ENCODE data around the gene TIPRL.
A peak's percentile ranks its signal among the peaks of the same experiment; 100 is the strongest.
"Not testable (repeated sequence)": the region's sequence is repeated elsewhere in the genome, so short reads cannot be mapped to it uniquely, and the experiment has no call there.

Gene TIPRL

DNA sequence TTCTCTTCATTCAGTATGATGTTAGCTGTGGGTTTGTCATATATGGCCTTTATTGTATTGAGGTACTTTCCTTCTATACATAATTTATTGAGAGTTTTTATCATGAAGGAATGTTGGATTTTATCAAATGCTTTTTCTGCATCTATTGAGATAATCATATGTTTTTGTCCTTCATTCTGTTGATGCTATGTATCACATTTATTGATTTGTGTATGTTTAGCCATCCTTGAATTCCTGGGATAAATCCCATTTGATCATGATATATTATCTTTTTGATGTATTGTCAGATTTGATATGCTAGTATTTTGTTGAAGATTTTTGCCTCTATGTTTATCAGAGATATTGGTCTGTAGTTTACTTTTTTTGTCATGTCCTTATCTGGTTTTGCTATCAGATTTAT is 21.1 kb upstream of the TIPRL start:
- DNase-seq (ENCODE audit: insufficient read length, low spot score) (no peak), FAIRE-seq (no peak)

DNA sequence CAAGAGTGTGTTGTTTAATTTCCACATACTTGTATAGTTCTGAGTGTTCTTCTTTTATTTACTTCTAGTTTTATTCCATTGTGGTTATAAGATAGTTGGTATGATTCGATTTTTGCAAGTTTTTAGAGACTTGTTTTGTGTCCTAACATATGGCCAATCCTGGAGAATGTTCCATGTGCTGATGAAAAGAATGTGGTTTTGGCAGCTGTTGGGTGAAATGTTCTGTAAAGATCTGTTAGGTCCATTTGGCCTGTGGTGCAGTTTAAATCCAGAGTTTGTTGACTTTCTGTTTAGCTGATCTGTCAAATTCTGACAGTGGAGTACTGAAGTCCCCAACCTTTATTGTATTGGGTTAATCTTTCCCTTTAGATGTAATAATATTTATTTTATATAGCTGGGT is 19.5 kb upstream of the TIPRL start:
- no peak for FAIRE-seq
- no peak for DNase-seq (ENCODE audit: insufficient read length, low spot score)

DNA sequence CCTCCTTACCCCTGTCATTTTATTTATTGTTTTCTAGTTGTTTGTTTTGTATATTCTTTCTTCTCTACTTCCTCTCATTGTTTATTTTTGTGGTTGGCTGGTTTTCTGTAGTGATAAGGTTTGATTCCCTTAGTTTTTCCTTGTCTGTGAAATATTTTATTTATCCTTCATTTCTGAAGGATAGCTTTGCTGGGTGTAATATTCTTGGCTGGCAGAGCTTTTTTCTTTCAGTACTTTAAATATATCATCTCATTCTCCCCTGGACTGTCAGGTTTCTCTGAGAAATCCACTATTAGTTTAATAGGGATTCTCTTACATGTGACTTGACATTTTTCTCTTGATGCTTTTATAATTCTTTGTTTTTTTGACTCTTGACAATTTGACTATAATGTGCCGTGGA is 18.8 kb upstream of the TIPRL start:
- DNase-seq (ENCODE audit: insufficient read length, low spot score): no peak
- no peak for FAIRE-seq

DNA sequence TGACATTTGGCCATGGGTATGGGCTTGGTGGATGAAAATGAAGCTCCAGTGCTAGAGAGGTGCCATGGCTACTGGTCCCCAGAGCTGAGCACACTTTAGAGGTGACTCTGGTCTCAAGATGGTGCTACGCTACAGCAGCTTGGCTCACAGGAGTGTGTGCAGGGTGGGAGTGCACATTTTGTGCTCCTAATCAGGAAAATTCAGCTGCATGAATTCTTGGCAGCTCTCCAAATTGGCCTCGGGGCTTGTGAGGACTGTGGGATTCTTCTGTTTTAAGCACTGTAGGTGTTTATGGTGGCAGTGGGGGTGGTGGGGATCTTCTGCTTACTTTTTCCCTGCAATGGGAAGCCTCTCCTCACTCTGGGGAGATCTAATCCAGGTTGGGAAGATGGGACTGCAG is 17.3 kb upstream of the TIPRL start:
- no peak for DNase-seq (ENCODE audit: insufficient read length, low spot score)
- FAIRE-seq: no peak

DNA sequence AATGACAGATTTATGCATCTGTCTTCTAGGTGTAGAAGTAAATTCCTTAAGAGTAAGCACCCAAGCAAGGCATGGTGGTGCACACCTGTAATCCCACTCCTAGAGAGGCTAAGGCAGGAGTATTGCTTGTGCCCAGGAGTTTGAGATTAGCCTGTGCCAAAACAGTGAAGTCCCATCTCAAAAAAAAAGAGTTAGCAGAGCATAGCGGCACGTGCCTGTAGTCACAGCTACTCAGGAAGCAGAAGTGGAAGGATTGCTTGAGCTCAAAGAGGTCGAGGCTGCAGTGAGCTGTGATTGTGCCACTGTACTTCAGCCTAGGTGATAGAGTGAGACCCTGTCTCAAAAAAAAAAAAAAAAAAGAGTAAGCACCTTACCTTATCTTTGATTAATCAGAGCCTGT is 15.1 kb upstream of the TIPRL start:
- no peak for FAIRE-seq
- no peak for DNase-seq (ENCODE audit: insufficient read length, low spot score)

DNA sequence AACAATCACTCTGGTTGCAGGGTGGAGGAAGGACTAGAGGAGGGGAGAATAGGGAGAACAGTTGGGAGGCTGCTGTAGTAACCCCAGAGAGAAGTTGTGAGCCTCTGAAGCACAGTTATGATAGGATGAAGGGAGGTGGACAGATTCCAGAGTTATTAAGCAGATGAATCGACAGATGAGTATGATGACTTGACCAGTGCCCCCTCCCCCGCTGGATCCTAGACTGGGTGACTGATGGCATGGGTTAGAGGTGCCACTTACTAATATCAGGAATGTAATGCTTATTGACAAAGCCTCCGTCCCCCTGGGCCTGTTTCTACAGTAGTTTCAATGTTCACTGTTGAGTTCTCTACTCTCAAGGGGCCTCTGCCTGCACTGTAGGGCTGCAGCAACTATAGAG is 14.0 kb upstream of the TIPRL start:
- FAIRE-seq (no peak), DNase-seq (ENCODE audit: insufficient read length, low spot score) (no peak)

DNA sequence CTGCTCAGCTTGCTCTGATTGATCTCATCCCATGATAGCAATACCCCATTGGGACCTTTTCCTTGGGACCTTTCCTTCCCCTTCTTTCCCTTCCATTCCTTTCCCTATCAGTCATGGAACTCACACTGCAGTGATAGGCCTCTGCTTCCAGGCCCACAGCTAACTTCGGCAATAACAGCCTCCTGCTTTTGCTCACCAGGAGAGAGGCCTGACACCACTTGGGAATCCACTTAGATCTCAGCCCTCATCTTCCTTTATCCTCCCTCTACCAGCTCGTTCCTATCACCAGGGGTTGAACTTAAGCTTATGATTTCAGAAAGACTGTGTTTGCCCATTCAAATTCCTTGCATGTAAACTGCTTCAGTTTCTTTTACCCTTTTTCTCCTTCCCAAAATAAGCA is 11.0 kb upstream of the TIPRL start:
- FAIRE-seq (no peak), DNase-seq (ENCODE audit: insufficient read length, low spot score) (no peak)

DNA sequence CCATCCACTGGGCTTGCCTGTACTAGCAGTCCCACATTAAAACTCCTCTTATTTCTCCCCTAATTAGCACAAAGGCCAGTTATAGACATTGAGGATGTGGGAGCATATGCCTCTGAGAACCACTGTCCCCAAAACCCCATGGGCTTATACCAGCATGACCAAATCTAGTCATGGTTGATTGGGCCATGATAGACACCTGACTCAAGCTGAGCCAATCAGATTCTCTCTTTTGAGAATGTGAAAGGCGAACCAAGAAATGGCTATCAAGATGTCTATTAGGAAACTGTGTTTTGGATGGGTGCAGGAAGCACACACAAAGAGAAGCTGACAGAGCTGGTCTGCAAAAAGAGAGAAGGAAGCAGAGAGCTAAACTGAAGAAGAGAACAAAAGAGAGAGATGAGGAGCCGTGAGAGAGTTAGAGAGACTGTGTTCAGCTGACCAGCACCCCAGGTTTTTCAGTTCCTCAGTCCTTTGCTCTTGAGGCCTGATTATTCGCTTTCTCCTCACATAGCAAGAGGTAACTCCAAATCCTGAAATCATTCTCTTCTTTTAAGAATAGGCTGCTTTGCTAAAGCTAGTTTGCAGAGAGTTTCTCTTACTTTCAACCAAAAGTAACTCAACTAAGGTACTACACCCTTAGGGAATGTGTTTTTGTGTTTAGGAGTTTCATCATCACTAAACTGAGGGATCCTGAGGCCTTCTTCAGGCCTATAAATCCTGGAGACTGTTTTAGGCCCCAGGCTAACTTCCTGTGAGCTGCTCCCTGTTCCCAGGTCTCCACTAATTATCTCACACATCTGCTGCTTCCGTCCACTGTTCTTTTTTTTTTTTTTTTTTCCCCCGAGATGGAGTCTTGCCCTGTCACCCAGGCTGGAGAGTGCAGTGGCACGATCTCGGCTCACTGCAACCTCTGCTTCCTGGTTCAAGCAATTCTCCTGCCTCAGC is 7.9 kb upstream of the TIPRL start:
- FAIRE-seq (no peak), DNase-seq (ENCODE audit: insufficient read length, low spot score) (no peak)

DNA sequence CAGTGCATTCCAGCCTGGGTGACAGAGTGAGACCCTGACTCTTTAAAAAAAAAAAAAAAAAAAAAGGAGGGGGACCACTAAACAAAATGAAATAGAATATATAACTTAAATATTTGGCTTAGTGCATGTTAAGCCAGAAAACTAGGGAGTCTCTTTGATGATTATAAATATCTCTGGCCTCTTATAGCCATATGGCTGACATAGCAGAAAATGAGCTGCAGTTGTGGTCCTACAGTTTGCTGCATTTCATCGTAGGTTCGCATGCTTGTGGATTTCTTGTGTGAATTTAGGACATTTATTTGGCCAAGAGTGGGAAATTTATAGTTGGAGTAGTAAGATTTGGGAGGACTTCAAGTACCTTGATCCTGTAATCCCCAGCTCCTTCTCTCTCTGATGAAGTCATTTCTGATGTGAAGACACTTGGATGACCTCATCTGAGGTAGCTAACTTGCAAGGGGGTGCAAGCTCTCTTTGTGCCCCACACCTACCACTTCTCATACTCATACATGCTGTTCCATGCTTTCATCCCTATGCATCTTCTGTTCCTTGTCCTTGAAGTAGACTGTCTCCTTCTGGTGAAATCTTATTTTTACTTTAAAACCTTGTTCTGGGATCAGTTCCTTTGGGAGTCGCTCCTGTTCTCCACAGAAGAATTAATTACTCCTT is 6.4 kb upstream of the TIPRL start:
- FAIRE-seq (no peak), DNase-seq (ENCODE audit: insufficient read length, low spot score) (no peak)

DNA sequence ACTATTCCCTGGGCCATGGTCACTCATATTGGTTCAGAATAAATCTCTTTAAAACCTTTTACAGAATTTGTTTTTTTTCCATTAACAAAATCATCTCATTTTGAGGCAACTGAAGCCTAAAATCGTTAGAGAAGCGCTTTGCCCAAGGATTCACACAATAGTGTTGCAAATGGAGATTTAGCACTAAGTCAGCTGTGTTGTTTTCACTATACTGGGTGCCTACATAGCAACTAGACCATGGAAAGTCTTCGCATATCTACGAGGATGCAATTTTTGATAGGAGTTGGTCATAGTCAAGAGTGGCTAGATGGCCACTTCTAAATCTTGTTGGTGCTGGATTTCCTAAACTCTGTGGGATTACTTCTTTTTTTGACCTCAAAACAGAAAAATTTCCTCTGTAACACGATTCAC is 530 bp upstream of the TIPRL start:
- FAIRE-seq (no peak), DNase-seq (ENCODE audit: insufficient read length, low spot score) (no peak)

DNA sequence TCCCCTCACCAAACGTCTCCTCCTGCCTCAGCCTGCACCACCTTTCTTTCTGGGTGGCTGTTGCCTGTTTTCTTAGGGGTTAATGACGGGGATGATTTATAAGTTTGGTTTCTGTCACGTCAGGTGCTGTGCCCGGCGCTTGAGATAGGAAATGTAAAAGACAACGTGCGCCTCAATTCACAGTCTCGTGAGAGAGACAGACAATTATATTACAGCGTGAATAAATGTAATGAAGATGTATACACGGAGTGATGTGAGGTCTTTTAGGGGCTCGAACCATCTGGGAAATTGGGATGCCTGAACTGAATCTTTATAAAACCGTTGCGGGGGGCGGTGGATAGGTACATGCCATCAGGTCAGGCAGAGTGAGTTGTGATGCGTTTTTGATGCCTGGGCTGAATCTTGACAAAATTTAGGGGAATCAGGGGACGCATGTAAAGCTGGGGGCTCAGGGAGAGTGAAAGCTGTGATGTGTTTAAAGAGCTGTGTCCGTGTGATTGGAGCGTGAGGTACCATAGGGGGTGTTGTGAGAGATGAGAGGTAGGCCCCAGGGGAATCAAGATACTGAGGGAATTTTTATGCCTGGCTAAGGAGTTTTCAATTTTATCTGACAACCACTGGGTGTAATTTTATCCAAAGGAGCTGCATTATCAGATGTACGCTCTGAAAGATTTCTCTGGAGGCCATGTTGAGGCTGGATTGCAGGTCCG is 831 bp downstream of the TIPRL start:
- DNase-seq (ENCODE audit: insufficient read length, low spot score) (no peak), FAIRE-seq (peak; percentile 16)

DNA sequence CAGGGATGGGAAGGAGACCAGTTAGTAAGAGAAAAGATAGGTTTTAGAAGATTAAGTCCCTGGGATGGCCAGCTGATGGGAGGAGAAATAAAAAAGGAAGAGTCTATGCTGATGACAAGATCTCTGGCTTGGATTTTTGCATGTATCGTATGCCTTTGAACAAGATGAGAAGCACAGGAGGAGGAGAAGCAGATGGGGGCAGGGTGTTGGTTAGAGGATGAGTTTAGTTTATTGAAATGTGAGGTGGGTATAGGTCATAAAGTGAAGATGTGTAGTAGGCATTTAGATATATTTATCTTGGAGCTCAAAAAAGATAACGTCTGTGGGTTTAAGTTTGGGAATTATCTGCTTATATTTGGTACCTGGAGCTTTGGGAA is 1.4 kb downstream of the TIPRL start:
- DNase-seq (ENCODE audit: insufficient read length, low spot score) (no peak), FAIRE-seq (no peak)

DNA sequence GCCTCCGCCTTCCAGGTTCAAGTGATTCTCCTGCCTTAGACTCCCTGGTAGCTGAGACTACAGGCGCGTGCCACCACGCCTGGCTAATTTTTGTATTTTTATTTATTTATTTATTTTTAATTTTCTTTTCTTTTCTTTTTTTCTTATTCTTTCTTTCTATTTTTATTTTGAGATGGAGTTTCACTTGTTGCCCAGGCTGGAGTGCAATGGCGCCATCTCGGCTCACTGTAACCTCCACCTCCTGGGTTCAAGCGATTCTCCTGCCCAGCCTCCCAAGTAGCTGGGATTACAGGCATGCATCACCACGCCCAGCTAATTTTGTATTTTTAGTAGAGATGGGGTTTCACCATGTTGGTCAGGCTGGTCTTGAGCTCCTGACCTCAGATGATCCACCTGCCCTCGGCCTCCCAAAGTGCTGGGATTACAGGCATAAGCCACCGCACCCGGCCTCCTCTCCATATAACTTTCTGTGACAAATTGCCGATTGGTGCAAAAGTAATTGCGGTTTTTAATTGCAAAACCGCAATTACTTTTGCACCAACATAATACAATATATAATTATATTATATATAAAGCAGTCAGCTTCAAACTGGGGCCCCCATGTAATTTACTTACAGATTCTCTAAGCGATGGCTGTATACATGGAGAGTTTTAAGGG is 2.4 kb downstream of the TIPRL start:
- DNase-seq (ENCODE audit: insufficient read length, low spot score); FAIRE-seq: not testable (repeated sequence)

DNA sequence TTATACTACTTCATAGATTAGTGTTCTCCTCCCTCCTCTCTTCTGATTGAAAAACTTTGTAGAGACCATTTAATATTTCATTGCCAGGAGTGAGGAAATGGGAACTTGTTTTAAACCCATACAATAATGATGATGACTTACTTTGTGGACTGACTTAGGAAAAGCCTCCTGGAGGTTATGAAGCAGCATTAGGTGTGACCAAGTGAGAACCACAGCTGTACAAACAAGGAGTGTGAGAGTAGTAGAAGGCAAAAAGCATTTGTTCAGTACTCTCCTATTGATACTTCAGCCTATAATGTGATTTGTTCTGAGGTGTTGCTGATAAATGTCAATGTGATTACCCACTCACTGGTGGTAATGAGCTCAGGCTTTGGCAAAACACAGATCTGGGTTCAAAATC is 8.4 kb downstream of the TIPRL start:
- no peak for FAIRE-seq
- DNase-seq (ENCODE audit: insufficient read length, low spot score): no peak

DNA sequence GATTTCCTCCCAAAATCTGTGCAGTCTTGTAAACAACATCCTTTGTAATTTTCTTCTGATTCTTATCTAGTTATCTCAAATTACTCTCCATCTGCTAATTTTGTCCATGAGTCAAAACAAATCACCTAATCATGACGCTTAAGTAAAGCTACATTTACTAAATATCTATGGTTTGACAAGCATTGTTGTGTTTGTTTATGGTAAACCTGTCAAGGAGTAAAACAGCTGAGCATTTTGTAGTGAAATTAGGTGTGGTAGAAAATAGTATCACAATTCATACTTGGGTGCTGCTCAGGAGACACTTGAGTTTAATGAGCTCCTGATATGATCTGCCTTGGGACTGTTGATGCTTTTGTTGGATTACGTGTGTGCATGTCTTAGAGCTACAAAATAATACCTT is 11.6 kb downstream of the TIPRL start:
- FAIRE-seq (no peak), DNase-seq (ENCODE audit: insufficient read length, low spot score) (no peak)

DNA sequence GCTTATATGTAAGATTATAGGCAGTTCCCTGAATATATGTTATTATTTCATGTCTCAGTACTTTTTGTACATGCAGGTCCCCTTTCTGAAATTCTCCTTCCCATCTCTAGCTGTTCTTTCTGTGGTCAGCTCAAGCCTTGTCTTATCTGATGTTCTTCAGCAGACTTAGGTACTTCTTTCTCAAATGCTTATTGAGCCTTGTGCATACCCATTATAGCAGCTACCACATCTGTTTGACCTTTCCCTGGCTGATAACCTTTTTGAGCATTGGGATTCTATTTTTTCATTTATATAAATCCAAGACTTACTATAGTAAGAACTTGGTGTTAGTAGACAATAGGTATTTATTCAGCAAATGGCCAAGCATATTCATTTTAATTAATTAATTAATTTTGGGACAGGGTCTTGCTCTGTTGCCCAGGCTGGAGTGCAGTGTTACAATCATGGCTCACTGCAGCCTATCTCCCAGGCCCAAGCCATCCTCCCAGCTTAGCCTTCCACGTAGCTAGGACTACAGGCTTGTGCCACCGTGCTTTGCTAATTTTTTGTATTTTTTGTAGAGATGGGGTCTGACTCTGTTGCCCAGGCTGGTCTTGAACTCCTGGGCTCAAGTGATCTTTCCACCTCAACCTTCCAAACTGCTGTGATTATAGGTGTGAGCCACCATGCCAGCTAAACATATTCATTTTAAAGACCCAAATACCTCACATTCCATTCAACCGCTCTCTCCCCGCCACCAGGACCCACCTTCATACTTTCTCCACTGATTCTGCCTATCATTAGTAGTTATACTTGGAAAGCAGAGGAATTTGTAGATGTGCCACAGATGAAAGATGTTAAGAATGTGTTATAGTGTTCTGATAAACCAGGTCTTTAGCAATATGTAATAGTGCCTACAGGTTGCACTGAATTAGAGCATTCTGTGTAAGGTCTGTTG is 16.7 kb downstream of the TIPRL start:
- FAIRE-seq (no peak), DNase-seq (ENCODE audit: insufficient read length, low spot score) (no peak)

DNA sequence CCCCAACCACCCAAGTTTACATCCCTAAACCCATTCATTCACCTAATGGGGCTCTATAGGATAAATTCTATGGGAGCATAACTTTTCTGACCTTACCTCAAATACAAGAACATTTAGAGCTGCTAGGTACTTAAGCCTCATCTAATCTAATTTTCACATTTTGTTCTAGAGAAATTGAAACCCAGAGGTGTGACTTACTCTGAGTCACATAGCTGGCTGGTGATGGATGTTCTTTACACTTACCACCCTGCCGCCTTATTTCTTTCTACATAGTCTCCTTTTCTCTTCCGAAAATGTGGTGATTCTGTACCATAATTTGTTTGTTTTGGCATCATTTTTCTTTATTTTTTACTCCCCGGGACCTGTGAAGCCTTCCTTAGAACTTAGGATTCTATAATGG is 20.3 kb downstream of the TIPRL start:
- DNase-seq (ENCODE audit: insufficient read length, low spot score) (no peak), FAIRE-seq (no peak)

DNA sequence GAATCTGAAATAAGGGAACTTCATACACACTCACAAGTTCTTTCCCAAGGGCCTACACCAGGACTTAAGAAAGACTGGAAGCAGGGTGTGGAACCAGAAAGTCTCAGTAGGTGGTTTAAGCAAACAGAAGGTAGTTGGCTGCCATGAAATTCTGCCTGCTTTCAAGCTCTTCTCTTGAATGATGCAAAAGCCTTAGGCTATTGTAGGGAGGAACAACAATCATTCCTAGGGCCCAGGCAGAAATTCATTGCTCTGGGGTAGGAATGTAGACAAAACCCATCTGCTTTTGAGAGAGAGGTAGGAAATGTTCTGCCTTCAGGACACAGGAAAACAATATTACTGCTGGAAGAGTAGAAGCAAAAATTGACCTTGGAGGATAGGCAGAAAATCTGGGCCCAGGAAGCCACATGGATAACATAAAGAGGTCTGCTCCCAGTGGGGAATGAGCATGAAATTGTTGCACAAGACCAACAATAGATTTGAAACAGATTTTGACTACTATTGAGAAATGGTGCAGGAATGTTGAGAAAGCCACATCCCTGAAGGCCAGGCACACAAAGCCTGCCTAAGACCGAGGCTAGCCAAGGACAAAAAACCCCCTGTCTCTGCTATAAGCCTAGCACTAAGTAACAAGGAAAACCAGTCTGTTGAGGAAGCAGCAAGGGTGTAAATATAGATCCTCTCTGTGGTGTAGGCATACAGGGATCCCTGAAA is 24.3 kb downstream of the TIPRL start:
- FAIRE-seq (no peak), DNase-seq (ENCODE audit: insufficient read length, low spot score) (no peak)

DNA sequence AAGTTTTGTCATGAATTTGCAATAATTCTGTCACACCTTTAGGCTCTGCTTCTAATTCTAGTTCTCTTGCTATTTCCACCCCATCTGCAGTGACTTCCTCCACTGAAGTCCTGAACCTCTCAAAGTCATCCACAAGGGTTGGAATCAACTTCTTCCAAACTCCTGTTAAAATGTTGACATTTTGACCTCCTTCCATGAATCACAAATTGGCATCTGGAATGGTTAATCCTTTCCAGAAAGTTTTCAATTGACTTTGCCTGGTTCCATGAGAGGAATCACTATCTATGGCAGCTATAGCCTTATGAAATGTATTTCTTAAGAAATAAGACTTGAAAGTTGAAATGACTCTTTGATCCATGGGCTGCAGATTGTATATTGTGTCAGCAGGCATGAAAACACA is 27.3 kb downstream of the TIPRL start:
- FAIRE-seq: no peak
- DNase-seq (ENCODE audit: insufficient read length, low spot score): no peak
